Keratinocyte (primary cell): Measurements from ENCODE around the gene RAB11FIP4.

ENCODE experiments used
- EZH2 ChIP-seq: IDR thresholded peaks from one replicate; pipeline ENCODE4 v1.6.1; 2012; ENCODE audit warnings: inconsistent platforms, mild to moderate bottlenecking, low read length, moderate library complexity
- TF ChIP-seq, protein P1 (sequence below), 3 experiments: IDR thresholded peaks in 1 of 3; conservative IDR thresholded peaks in 1 of 3; optimal IDR thresholded peaks in 1 of 3; 2 replicates in 2 of 3; 3 replicates in 1 of 3; pipeline versions ENCODE3 to v1.5.1; 2011; ENCODE audit warnings: low read length in 3 of 3, mild to moderate bottlenecking in 3 of 3, moderate library complexity in 2 of 3, control low read depth in 1 of 3, inconsistent platforms in 1 of 3; ENCODE audit not compliant: insufficient read depth in 2 of 3; ENCODE audit errors: extremely low read depth in 1 of 3

DNA sequence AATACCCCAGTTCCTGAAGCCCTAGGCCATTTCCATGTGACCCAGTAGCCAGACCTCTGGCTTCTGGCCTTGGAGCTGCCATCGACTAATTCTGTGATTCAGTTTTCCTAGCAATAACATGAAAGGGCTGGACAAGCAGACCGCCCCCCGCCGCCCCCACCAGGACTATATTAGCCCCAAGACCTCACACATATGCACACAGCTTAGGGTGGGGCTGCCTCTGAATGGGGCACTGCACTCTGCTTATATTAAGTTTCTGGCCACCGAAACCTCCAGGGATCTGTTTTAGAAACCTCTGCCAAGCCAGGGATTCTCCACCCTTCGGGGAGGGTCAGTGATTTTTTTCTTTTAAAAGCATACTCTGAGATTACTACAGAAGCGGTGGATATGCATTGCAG lies 2.3 kb downstream of the RAB11FIP4 start:
- TF ChIP-seq, protein P1, sequence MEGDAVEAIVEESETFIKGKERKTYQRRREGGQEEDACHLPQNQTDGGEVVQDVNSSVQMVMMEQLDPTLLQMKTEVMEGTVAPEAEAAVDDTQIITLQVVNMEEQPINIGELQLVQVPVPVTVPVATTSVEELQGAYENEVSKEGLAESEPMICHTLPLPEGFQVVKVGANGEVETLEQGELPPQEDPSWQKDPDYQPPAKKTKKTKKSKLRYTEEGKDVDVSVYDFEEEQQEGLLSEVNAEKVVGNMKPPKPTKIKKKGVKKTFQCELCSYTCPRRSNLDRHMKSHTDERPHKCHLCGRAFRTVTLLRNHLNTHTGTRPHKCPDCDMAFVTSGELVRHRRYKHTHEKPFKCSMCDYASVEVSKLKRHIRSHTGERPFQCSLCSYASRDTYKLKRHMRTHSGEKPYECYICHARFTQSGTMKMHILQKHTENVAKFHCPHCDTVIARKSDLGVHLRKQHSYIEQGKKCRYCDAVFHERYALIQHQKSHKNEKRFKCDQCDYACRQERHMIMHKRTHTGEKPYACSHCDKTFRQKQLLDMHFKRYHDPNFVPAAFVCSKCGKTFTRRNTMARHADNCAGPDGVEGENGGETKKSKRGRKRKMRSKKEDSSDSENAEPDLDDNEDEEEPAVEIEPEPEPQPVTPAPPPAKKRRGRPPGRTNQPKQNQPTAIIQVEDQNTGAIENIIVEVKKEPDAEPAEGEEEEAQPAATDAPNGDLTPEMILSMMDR (optimal IDR thresholded peaks at IDR 0.05 in 1 of 3, IDR thresholded peaks at IDR 0.05 in 1 of 3, conservative IDR thresholded peaks at IDR 0.05 in 1 of 3; ENCODE audit: extremely low read depth in 1 of 3, insufficient read depth in 2 of 3, low read length in 3 of 3): no peak
- no peak for TF ChIP-seq EZH2
